NK-92 (cell line): ENCODE results near the gene BCL2.
"Not testable (repeated sequence)": the region's sequence is repeated elsewhere in the genome, so short reads cannot be mapped to it uniquely, and the experiment has no call there.

Experiments
- DNase-seq: peaks from one replicate; lab custom pipeline; 2025; ENCODE audit not compliant: unreplicated experiment; lab: John Stamatoyannopoulos, UW

Gene BCL2

DNA sequence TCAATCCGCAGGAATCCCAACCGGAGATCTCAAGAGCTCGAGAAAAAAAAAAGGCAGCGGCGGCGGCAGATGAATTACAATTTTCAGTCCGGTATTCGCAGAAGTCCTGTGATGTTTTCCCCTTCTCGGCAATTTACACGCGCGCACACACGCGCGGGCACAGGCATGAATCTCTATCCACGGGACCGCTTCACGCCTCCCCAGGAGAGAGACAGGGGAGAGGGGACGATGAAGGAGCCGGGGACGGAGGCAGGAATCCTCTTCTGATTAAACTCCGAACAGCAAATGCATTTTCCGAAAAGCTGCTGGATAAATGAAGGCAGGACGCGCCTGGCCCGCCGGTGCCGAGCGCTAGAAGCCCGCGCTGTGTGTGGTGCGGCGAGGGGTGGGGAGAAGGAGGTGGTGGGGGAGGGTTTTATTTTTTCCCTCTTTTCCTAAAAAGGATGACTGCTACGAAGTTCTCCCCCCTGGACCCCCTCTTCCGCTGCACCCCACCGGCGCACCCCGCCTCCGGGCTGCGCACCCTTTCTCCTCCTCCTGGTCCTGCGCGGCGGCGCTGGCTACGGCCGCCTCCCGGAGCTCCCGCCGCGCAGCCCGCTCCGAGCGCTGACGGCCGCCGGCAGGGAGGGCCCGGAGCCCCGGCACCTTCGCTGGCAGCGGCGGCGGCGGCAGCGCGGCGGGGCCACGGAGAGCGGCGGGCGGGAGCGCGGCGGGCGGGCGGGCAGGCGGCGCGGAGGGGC lies at the start of gene BCL2:
BCL2 (minus strand) TSS at position 387 of the 740 bp plus-strand sequence.
- no peak for DNase-seq

DNA sequence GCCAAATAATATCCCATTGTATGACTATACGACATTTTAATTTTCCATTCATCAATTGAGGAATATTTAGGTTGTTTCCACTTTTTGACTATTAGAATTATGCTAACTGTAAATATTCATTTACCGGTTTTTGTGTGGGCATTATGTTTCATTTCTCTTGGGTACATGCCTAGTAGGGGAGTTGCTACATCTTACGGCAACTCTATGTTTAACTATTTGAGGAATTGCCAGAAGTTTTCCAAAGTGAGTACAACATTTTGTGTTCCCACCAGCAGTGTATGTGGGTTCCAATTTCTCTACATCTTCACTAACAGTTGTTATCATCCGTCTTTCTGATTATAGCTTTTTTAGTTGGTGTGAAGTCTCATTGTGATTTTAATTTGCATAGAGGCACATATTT lies 49.0 kb upstream of the BCL2 start:
- DNase-seq = no peak

DNA sequence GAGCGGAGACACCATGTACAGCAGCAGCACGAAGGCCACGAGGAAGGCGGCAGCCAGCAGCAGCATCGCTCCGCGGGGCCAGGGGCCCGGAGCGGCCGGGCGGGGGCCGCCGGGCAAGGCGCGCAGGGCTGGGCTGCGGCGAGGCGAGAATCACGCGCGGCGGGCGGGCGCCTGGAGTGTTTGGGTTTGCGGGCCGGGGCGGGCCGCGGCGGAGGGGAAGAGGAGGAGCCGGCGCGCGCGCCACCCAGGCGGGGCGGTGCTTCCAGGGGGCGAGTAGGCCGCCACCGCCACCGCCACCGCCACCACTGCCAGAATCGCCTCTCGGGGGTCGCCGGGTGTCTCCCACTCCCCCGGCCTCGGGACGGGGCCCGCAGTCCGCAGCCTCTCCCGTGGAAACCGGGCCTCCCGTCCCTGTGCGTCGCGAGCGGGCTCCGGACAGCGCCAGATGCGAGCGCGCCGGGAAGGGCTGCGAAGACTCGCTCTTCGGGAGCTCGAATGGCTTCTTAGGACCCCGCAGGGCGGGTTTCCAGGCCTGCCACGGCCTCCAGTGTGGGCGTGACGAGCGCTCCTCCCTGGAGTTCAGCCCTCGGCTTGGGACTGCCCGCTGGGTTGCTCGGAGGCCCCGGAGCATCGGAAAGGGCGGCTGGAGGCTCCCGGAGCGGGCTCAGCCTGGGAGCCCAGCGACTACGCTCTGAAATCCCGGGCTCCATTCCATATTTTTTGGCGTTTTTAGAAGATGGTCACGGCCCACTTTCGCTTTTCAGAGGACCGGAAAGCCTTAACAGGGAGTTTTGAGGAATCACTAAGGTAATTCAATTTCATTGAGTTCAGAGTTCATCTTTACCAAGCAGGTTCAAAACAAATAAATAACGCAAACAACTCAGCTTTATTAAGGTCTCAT lies 47.7 kb upstream of the BCL2 start, which contains the start of gene KDSR:
KDSR (minus strand) TSS at position 154 of the 901 bp plus-strand sequence; CDS start at position 66, 88 bp downstream.
- no peak for DNase-seq

DNA sequence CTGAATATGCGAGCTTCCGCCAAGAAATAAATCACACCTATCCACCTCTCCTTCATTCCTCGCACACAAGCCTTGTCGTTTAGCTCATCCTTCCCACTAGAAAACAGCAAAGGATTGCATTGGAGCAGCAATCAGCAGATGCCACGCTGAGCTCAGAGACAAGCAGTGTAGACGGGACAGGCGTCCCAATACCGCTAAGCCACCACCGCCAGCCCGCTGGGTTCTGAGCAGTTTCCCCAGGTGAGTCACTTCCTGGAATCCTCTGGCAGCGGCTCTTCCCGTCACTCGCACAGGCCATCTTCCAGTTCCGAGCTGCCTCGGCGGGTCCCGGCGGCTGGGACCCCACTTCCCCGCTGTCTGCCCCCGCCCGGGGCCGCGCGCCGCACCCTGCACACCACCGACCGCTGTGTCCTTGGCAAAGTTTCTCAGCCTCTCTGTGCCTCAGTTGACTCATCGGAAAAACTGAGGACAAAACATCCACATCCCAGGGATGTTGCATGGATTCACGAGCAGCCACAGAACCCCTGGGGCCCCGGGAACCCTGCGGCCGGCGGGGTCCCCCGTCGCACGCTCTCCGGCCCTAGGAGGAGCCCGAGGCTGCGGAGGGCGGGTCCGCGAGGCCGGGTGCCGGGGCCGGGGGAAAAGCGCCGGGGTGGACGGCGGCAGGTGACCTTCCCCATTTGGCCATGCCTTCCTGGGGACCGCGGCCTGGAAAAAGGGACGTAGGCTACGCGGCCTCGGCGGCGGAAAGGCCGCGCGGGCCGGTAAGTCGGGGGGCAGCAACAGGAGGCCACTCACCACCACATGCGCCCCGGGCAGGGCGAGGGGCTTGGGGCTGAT lies 46.9 kb upstream of the BCL2 start:
- DNase-seq = no peak

DNA sequence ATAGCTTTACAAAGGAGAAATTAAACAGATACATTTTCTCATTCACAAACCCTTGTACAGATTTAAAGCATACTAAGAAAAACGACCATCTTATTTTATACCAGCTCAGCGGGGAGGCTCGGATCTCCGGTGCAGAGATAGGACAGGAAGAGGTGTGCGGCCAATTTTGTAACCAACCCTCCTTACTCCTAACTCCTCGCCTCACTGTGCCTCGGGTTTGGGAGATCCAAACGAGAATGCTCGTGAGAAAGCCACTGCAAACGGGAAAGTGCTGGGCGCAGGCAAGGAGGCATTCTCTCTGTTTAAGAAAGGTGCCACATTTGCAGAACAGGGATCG lies 46.3 kb upstream of the BCL2 start:
- no peak for DNase-seq

DNA sequence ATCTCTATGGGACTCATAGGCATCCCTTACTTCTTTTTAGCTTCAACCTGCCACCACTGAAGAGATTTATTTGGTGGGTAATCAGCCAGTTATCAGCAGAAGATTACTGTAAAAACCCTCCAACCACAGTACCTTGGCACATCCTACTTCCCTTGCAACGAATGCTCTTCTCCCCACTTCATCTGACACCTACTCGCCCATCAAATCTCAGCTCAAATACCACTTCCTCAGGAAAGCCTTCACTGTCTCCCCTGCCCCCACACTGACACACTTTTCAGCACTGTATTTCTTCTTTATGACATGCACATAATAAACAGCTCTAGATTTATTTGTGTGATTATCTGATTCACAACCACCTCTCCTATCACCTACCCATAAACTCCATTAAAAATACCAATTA lies 44.4 kb upstream of the BCL2 start:
- DNase-seq = no peak

DNA sequence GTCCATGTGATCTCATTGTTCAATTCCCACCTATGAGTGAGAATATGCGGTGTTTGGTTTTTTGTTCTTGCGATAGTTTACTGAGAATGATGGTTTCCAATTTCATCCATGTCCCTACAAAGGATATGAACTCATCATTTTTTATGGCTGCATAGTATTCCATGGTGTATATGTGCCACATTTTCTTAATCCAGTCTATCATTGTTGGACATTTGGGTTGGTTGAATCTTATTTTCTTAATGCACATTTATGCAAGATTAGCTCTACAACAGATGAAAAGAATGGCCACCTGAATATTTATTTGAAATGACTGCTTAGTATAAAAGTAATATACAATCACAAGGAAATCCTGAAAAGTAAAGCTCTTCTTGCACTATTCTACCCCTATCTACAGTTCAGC lies 43.9 kb upstream of the BCL2 start:
- not testable (repeated sequence) for DNase-seq

DNA sequence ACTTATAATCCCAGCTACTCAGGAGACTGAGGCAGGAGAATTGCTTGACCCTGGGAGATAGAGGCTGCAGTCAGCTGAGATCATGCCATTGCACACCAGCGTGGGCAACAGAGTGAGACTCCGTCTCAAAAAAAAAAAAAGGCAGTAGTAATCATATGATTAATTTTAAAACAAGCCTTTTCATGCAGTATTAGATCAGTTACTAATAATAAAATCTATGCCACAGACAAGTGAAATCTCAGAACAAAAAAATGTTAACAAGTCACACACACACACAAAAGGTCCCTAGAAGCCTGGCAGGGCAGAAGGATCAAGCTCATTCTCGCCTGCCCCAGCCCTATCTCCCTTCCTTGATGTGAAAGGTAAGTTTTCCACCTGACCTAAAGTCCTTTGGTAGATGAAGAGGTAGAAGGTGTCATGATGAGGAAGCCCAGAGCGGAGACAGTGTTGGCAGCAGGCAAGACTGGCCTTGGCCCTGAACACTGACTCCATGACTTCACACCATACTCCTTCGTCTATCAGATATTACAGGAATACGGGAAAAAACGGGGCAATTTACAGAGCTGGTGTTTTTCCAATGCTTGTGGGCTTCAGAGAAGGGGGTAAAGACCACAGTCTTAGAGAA lies 36.8 kb upstream of the BCL2 start:
- no peak for DNase-seq

DNA sequence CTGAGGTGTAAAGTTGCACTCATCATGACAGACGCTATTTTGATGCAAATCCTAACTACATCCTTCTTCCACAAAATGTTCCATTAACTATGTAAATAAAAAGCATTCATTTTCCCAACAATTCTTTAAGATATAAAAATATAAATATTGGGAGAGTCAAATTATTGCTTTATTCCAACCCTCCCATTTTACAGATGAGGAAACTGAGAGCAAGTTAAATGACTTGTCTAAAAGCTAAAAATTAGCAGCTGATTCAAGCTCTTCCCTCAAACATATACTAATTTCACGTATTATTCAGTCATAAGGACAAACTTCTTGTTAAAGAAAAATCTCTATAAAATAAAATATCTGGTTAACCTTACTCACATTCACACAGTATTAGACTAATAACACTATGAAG lies 30.7 kb upstream of the BCL2 start:
- no peak for DNase-seq

DNA sequence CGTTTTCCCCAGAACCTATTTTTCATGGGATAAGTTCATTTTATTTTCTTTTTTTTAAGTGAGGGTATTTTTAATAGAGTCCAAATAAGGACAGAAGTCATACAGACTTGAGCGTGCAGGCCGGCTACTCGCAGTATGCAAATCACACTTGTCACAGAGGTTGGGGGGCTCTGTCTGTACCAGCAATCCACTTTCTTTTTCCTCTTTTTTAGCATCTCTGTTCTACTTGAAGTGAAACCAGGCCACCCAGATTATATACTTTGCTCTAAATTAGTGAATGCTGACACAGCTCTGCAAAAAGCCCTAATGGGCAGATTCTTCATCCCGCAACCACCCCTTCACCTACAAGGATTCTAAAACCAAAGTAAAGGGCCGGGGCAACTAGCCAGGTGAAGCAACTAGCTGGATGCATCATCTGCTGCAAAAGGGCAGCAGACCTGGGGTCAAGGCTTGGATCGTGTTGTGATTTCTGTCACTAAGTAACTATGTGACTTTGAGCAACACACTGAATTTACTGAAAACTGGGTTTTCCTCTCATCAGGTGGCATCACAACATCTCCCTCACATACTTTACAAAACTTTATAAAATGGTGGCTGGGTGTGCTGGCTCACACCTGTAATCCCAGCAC lies 29.1 kb upstream of the BCL2 start:
- no peak for DNase-seq

DNA sequence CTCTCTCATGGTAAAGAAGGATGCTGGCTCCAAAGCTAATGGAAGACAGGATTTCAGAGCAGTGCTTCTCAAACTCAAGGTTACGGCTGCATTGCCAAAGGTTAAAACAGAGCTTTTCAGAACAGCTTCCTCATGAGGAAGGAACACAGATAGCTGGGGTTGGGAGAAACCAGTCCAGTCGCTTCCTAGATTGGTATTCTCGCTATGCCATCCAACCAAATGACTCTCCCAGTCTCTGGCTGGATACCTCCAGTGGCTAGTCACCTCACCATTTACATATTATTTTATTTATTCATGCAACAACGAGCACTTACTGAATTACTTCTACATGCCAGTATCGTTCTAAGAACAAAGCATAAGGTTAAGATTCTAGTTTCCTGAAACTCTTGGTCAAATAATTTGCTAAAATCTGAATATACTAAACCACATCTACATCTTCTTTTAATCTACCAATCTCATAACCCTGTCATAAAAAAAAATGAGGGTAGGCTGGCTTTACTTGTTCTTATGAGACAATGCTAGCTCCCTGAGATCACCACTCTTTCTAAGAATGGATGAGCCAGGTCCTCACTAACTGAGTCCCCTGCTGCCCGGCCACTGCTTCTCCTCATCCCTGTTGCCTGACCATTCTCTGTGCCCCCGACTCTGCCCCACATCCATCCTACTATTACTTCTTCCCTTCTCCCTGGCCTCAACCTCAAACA lies 27.1 kb upstream of the BCL2 start:
- DNase-seq = no peak

DNA sequence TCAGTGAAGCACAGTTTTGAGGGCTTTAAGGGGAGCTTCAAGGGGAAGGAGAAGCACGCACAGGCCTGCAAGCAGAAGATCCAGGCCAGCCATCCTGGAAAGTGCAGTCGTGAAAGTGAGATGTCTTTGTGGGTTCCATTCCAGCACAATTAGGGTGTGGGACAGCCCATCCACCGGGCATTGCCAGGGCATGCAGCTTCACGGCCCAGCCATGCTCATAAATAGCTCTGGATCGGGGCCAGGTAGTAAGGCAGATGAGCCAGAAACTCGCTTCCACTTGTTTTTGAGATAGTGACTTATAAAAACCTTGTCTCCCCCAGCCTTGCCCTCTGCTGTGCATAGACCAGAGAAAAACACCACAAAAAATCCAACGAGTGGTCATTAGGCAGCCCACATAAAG lies 26.5 kb upstream of the BCL2 start:
- no peak for DNase-seq

DNA sequence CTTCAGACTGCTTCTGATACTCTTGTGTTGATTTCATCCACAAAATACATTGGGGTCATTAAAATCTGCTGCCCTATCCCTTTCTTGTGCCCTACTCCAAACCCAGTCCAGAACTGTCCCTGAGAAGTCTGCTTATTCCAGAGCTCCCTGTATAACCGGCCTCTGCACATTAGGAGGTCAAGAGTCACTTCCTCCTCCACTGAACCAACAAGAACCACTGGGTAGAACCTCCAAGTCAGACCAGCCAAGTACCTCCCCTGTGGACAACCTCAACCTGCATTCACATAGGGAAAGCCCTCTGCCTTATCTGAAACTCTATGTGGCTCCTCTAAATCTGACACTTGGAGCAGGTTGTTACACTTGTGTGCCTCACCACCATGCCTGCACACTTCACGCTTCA lies 25.3 kb upstream of the BCL2 start:
- no peak for DNase-seq

DNA sequence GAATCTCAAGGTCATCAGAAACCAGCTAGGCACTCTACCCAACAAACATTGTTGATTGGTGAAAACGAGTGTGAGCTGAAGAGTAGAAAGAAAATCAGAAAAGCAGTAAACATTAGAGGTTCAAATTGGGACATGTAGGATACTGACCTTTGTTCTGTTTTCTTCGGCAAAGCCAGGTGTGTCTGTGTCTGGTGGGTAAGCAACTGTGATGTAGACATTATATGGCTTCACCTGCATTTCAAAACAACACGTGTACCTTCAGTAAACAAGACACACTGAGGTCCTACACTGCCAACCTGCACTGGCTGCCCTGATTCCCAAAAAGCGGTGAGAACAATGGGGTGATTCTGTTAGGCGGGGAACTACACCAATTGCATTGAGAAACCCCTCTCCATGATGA lies 24.7 kb upstream of the BCL2 start:
- DNase-seq = no peak

DNA sequence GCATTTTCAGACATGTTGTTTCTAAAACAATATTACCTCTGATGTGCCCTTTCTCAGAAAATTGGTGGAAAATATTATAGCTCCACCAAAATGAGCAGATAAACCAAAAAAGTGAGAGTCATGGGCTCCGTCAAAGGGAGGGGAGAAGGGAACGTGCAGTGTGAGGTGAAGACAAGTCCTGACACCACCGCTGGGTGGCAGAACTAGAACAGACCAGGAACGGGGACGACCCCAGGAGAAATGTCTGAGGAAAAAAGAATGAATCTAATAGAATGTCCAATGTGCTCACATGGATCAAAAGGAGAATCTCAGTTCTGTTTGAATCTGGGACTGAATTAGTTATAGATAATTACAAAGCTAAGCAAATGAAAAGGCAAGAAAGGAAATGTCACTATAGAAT lies 22.6 kb upstream of the BCL2 start:
- no peak for DNase-seq

DNA sequence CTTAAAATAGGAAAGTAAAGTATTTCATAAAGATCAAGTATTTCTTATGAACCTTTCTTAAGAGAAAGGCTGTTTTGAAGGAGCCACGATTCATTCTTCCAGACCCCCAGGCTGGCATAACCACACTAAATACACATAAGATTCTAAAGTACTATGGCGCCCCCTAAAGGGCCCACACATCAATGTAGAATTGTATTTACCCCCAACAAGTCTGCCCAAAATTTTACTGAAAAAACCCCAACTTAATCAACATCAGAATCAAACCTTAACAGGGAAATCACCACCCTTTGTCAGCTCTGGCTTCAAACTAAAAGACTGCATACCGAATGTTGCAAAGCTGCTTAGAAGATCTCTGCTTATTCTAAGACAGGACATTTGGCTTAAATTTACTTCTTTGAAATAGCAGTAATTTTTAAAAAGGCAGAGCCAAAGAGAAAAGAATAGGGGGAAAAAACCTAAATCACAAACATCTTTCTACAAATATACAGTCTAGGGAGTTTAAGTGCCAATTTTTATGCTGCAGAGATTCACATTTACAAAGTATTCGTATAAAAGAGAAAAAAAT lies 20.4 kb upstream of the BCL2 start:
- DNase-seq = no peak

DNA sequence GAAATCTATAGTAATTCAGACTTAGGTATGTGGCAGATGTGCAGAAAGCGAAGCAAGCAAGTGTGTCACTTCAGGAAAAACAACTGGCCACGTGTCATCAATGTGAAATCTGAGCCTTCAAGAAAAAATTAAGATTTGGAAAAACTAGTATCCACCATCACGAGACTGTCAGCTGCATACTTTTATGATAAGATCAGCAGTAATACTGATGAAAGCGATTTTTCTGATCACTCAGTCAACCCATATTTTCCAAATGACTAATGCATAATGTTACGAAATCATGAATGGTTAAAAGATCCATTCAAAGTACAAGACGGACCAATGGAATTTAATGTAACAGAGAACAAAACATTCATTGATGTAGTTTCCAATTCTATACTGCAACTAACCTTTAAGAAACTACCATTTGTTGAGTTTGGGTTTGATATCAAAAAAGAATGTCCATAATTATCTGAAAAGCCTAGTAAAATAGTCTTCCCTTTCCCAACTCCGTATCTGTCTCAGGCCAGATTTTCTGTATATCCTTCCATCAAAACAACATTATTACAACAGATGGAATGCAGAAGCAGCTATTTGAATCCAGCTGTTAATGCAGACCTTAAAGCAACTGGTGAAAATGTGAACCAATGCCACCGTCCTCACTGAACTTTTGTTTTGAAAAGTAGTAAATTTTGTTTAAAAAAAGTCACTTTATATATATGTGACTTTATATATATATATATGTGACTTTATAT lies 17.0 kb upstream of the BCL2 start:
- DNase-seq = no peak

DNA sequence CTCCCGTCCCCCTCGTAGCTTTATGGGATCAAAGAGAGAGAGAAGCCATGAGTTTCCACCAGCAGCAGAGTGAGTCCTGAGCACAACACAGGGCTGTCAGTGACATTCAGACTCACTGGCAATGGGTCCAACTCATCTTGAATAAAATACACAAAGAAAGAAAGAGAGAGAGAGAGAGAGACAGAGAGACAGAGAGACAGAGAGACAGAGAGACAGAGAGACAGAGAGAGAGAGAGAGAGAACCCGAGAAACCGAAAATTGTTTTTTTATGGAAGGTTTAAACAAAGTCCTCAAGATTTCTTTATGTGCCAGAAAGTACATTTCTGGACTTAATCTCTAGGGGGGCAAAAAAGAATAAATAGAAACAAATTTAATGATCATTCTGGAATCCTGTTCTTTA lies 11.5 kb upstream of the BCL2 start:
- DNase-seq = no peak
